GM10266 (cell line): ENCODE data around the gene DAPK3.
"Not testable (repeated sequence)": the region's sequence is repeated elsewhere in the genome, so short reads cannot be mapped to it uniquely, and the experiment has no call there.

Source experiments
- DNase-seq: peaks from one replicate; pipeline ENCODE4 v3.0.0; 2012; ENCODE audit errors: extremely low spot score
- TF ChIP-seq, protein P1 (sequence below): IDR thresholded peaks from 2 replicates; pipeline ENCODE4 v1.5.1; 2012; ENCODE audit warnings: mild to moderate bottlenecking, low read depth; ENCODE audit not compliant: control insufficient read depth, insufficient read depth; ENCODE audit errors: missing control alignments

DAPK3 gene

GRCh38 chr19:3942790-3943409 lies 28.0 kb downstream of the DAPK3 start:
- TF ChIP-seq, protein P1, sequence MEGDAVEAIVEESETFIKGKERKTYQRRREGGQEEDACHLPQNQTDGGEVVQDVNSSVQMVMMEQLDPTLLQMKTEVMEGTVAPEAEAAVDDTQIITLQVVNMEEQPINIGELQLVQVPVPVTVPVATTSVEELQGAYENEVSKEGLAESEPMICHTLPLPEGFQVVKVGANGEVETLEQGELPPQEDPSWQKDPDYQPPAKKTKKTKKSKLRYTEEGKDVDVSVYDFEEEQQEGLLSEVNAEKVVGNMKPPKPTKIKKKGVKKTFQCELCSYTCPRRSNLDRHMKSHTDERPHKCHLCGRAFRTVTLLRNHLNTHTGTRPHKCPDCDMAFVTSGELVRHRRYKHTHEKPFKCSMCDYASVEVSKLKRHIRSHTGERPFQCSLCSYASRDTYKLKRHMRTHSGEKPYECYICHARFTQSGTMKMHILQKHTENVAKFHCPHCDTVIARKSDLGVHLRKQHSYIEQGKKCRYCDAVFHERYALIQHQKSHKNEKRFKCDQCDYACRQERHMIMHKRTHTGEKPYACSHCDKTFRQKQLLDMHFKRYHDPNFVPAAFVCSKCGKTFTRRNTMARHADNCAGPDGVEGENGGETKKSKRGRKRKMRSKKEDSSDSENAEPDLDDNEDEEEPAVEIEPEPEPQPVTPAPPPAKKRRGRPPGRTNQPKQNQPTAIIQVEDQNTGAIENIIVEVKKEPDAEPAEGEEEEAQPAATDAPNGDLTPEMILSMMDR, result no peak
- DNase-seq, result no peak

DNA sequence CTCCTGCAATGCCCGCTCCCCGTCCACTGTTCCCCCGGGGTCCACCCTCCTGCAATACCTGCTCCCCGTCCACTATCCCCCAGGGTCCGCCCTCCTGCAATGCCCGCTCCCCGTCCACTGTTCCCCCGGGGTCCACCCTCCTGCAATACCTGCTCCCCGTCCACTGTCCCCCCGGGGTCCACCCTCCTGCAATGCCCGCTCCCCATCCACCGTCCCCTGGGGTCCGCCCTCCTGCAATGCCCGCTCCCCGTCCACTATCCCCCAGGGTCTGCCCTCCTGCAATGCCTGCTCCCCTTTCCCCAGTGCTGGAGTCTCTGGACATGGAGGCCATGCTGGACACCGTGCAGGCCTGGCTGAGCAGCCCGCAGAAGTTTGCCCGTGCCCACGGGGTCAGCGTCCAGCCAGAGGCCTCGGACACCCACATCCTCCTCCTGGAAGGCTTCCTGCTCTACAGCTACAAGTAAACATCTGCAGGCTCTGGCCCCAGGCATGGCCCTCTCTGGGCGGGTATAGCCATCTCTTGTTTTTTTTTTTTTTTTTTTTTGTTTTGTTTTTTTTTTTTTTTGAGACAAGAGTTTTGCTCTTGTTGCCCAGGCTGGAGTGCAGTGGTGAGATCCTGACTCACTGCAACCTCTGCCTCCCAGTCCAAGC lies 32.5 kb downstream of the DAPK3 start:
- DNase-seq, result not testable (repeated sequence)

GRCh38 chr19:3936506-3937442 lies 34.1 kb downstream of the DAPK3 start:
- DNase-seq, result no peak
- TF ChIP-seq, protein P1, result no peak

- TF ChIP-seq, protein P1, result no peak
- DNase-seq, result no peak
These were observed 37.7 kb downstream of the DAPK3 start, which contains the start of gene NMRK2 for GRCh38 chr19:3932931-3933810. Gene NMRK2 (plus strand): TSS chr19:3933069. CDS start chr19:3933672, 603 bp downstream.

DNA sequence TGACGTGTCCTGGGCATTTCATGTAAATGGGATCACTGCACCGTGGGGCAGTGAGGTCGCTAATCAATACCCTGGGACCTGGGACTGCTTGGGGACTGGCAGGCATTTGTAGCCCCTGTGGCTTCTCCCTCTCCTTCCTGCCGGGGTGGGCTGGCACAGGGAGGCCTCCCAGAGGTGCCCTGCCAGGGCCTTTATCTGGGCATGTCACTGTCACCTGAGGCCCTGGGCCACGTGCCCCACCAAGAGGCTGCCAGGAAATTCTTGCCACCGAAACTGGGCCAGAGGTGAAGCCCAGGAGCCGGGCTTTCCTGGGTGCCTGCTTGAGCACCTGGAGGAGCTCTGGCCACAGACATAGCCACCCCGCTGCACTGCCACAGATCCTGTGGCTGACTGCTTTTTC lies 39.9 kb downstream of the DAPK3 start:
- DNase-seq, result no peak
- TF ChIP-seq, protein P1, result no peak

DNA sequence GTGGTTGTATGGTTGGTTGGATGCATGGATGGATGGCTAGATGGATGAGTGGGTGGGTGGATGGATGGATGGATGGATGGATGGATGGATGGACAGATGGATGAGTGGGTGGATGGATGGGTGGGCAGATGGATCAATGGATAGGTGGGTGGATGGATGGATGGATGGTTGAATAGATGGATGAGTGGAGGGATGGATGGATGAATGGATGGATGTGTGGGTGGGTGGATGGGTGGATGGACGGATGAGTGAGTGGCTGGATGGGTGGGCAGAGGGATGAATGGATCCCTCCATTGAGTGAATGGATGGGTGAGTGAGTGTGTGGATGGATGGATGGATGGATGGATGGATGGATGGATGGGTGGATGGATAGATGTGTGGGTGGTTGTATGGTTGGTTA lies 47.0 kb downstream of the DAPK3 start:
- no peak for DNase-seq
- TF ChIP-seq, protein P1, result no peak

GRCh38 chr19:3923096-3923758 lies 47.7 kb downstream of the DAPK3 start:
- DNase-seq, result no peak
- TF ChIP-seq, protein P1, result no peak
